Psoas muscle (tissue), 8 donors: ENCODE data around the gene FZD1. TPM values are rescaled to one million over a fixed set of nuclear protein-coding genes. Genes with fewer than 3 reads are reported as not detected.

Experiments
- ATAC-seq, 4 donors: fragments of 200-7000 bp; cut with Tn5 transposase; one replicate each; pipeline ENCODE4 v1.9.1; 2020; ENCODE audit warnings: moderate library complexity in 3 of 4, mild to moderate bottlenecking in 2 of 4
- DNase-seq, 2 donors: peaks; one replicate each; pipeline ENCODE4 v3.0.0-alpha.2; 2020
- H3K27ac ChIP-seq: fragments of 200-600 bp; one replicate; pipeline ENCODE4 v1.8.0; 2022
- H3K27me3 ChIP-seq, 3 donors: fragments of 200-600 bp in 1 of 3; one replicate each; pipeline versions ENCODE4 v1.6.1 to v1.8.0; 2013 to 2022; ENCODE audit warnings: low read length in 2 of 3, mild to moderate bottlenecking in 2 of 3, moderate library complexity in 1 of 3; ENCODE audit not compliant: insufficient read depth in 3 of 3
- H3K36me3 ChIP-seq, 2 donors: fragments of 200-600 bp in 1 of 2; one replicate each; pipeline versions ENCODE4 v1.6.1 to v1.8.0; 2013 to 2022; ENCODE audit warnings: low read depth in 1 of 2, mild to moderate bottlenecking in 1 of 2, moderate library complexity in 1 of 2; ENCODE audit not compliant: insufficient read depth in 1 of 2
- H3K4me1 ChIP-seq: fragments of 200-600 bp; one replicate; pipeline ENCODE4 v1.8.0; 2022
- H3K4me3 ChIP-seq: fragments of 200-600 bp; one replicate; pipeline ENCODE4 v1.8.0; 2022; ENCODE audit warnings: mild to moderate bottlenecking
- H3K9me3 ChIP-seq: fragments of 200-600 bp; one replicate; pipeline ENCODE4 v1.8.0; 2022
- CTCF ChIP-seq: fragments of 200-600 bp; IDR thresholded peaks from one replicate; pipeline ENCODE4 v1.8.0; 2022; ENCODE audit warnings: antibody characterized with exemption
- WGBS, 3 donors: extraction: QIAGEN DNeasy Blood & Tissue Kit; methylation state at CpG; one replicate each; pipeline versions ENCODE4 v1.1.6 to v1.1.7; 2013; 5-methylcytosine and 5-hydroxymethylcytosine counted together
- intact Hi-C, 2 donors: fragments of 100-400 bp; cut with DNase I; formaldehyde crosslinking; loops; one replicate each; pipeline versions ENCODE4 v1.11.0 to v1.14.2; 2022
- polyA plus RNA-seq, 3 donors: library from polyadenylated mRNA; stranded (reverse); fragments of 200-250 nt; gene quantifications; one replicate each; pipeline ENCODE4 v1.2.3, GENCODE V29; 2013
- total RNA-seq, 4 donors: library from RNA; stranded (reverse); fragmentation: NEBNext Ultra II Directional in 2 of 4; extraction: Animal tissue kit (Norgen Biotek cat#: 25700) in 2 of 4; gene quantifications; one replicate each; pipeline versions ENCODE4 v1.2.1 to v1.2.4, GENCODE V29; 2021 to 2023
- donor health status: healthy with polysubstance abuse.
- donor health status: DM: no; HTN: no; CAD: no; lungs with moderate emphysema.
- donor health status: Bipolar disorder and iron deficiency.
- donor health status: healthy.
- donor health status: DM: yes; HTN: yes; CAD: no.
- donor health status: DM: no; HTN: no; CAD: no.
- donor health status: DM: no; HTN: no; CAD: no.
- donor health status: DM: yes; HTN: yes; CAD: no.

Gene FZD1
- total and polyA plus RNA-seq, 7 donors = 0.90 to 2.5 (median 1.9) TPM

- Histone ChIP-seq H3K4me3 (no peak overlapping the region), H3K36me3 (no peaks in the 10 kb centered on the region), H3K4me1 (no peaks in the 10 kb centered on the region), H3K27ac (no peak overlapping the region), H3K9me3 (no peaks in the 10 kb centered on the region), H3K27me3 (no peaks in the 10 kb centered on the region)
- no peak for DNase-seq
- 21 to 39% (median 25%) methylated on average over 1 of the region's 1 CpG for WGBS, 3 donors
- intact Hi-C loops = loop anchor here in 1 of 2 donors (10.0 kb wide), 2 partner anchors 345 to 505 kb away; no protein-coding TSS in a partner anchor
- ATAC-seq = no peak
- no peak for TF ChIP-seq CTCF
Observed at GRCh38 chr7:91280185-91280584, 16.0 kb downstream of the FZD1 start.

- Histone ChIP-seq H3K4me1 (no peaks in the 10 kb centered on the region), H3K27me3 (no peaks in the 10 kb centered on the region), H3K9me3 (no peaks in the 10 kb centered on the region), H3K36me3 (no peaks in the 10 kb centered on the region), H3K27ac (no peak overlapping the region), H3K4me3 (no peak overlapping the region)
- TF ChIP-seq CTCF = no peak
- intact Hi-C loops = loop anchor here in 1 of 2 donors (10.0 kb wide), 2 partner anchors 344 to 504 kb away; no protein-coding TSS in a partner anchor
- DNase-seq (no peak), ATAC-seq (no peak)
- WGBS, 3 donors = 78 to 95% (median 78%) methylated on average over 1 of the region's 1 CpG
Observed at GRCh38 chr7:91280604-91281003, 16.4 kb downstream of the FZD1 start.

GRCh38 chr7:91285696-91286355, 21.6 kb downstream of the FZD1 start:
- Histone ChIP-seq H3K4me1 (peaks cover 7% of the 10 kb centered on the region), H3K4me3 (no peak overlapping the region), H3K36me3 (no peaks in the 10 kb centered on the region), H3K9me3 (no peaks in the 10 kb centered on the region), H3K27me3 (no peaks in the 10 kb centered on the region), H3K27ac (no peak overlapping the region)
- 65 to 71% (median 66%) methylated on average over 7 of the region's 7 CpGs for WGBS, 3 donors
- ATAC-seq = no peak
- no peak for TF ChIP-seq CTCF
- intact Hi-C loops = loop anchor here in 1 of 2 donors (10.0 kb wide), 2 partner anchors 339 to 499 kb away; no protein-coding TSS in a partner anchor
- no peak for DNase-seq

GRCh38 chr7:91286432-91286831, 22.2 kb downstream of the FZD1 start:
- no peak for TF ChIP-seq CTCF
- DNase-seq (no peak), ATAC-seq (no peak)
- no peaks in the 10 kb centered on the region for H3K36me3 ChIP-seq
- H3K4me3 ChIP-seq = no peak overlapping the region
- no peak overlapping the region for H3K27ac ChIP-seq
- no peaks in the 10 kb centered on the region for H3K9me3 ChIP-seq
- H3K4me1 ChIP-seq = peaks cover 7% of the 10 kb centered on the region
- intact Hi-C loops = loop anchor here in 1 of 2 donors (10.0 kb wide), 2 partner anchors 338 to 498 kb away; no protein-coding TSS in a partner anchor
- 45 to 62% (median 52%) methylated on average over 6 of the region's 6 CpGs for WGBS, 3 donors
- no peaks in the 10 kb centered on the region for H3K27me3 ChIP-seq
